ENCODE data around the gene ARID3A.

GRCh38 chr19:960020-960419 lies 34.2 kb downstream of the ARID3A start:
- TF ChIP-seq POLR2AphosphoS5 (IDR thresholded peaks at IDR 0.05; ENCODE audit: low read depth) (no peak), SPI1 (IDR thresholded peaks at IDR 0.05; ENCODE audit: borderline replicate concordance, low read depth) (no peak), GABPA (IDR thresholded peaks at IDR 0.05; ENCODE audit: low read depth) (no peak)
- TF ChIP-seq, protein P1, sequence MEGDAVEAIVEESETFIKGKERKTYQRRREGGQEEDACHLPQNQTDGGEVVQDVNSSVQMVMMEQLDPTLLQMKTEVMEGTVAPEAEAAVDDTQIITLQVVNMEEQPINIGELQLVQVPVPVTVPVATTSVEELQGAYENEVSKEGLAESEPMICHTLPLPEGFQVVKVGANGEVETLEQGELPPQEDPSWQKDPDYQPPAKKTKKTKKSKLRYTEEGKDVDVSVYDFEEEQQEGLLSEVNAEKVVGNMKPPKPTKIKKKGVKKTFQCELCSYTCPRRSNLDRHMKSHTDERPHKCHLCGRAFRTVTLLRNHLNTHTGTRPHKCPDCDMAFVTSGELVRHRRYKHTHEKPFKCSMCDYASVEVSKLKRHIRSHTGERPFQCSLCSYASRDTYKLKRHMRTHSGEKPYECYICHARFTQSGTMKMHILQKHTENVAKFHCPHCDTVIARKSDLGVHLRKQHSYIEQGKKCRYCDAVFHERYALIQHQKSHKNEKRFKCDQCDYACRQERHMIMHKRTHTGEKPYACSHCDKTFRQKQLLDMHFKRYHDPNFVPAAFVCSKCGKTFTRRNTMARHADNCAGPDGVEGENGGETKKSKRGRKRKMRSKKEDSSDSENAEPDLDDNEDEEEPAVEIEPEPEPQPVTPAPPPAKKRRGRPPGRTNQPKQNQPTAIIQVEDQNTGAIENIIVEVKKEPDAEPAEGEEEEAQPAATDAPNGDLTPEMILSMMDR (IDR thresholded peaks at IDR 0.05; ENCODE audit: insufficient read depth, low read length): no peak
- TF ChIP-seq, protein P2, sequence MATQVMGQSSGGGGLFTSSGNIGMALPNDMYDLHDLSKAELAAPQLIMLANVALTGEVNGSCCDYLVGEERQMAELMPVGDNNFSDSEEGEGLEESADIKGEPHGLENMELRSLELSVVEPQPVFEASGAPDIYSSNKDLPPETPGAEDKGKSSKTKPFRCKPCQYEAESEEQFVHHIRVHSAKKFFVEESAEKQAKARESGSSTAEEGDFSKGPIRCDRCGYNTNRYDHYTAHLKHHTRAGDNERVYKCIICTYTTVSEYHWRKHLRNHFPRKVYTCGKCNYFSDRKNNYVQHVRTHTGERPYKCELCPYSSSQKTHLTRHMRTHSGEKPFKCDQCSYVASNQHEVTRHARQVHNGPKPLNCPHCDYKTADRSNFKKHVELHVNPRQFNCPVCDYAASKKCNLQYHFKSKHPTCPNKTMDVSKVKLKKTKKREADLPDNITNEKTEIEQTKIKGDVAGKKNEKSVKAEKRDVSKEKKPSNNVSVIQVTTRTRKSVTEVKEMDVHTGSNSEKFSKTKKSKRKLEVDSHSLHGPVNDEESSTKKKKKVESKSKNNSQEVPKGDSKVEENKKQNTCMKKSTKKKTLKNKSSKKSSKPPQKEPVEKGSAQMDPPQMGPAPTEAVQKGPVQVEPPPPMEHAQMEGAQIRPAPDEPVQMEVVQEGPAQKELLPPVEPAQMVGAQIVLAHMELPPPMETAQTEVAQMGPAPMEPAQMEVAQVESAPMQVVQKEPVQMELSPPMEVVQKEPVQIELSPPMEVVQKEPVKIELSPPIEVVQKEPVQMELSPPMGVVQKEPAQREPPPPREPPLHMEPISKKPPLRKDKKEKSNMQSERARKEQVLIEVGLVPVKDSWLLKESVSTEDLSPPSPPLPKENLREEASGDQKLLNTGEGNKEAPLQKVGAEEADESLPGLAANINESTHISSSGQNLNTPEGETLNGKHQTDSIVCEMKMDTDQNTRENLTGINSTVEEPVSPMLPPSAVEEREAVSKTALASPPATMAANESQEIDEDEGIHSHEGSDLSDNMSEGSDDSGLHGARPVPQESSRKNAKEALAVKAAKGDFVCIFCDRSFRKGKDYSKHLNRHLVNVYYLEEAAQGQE (IDR thresholded peaks at IDR 0.05; ENCODE audit: insufficient replicate concordance, low read depth): no peak

Data from HL-60 (cell line).